Esophagus (tissue), 2 donors: ENCODE data around the gene RNF19B. TPM values are rescaled to one million over a fixed set of nuclear protein-coding genes. Genes with fewer than 3 reads are reported as not detected.
A peak's percentile ranks its signal among the peaks of the same experiment; 100 is the strongest.

Experiments
- H3K27ac ChIP-seq, 2 donors: one replicate each; pipeline ENCODE4 v1.5.1; 2013; ENCODE audit warnings: low read depth in 2 of 2, mild to moderate bottlenecking in 2 of 2, inconsistent platforms in 1 of 2, low read length in 1 of 2, moderate library complexity in 1 of 2
- H3K27me3 ChIP-seq, 2 donors: one replicate each; pipeline ENCODE4 v1.6.1; 2013; ENCODE audit warnings: low read length in 2 of 2, control low read depth in 1 of 2, mild to moderate bottlenecking in 1 of 2; ENCODE audit not compliant: insufficient read depth in 2 of 2, control insufficient read depth in 1 of 2
- H3K36me3 ChIP-seq, 2 donors: one replicate each; pipeline ENCODE4 v1.6.1; 2013; ENCODE audit warnings: low read length in 1 of 2; ENCODE audit not compliant: control insufficient read depth in 2 of 2, insufficient read depth in 2 of 2
- H3K4me1 ChIP-seq, 2 donors: one replicate each; pipeline ENCODE4 v1.6.1; 2013; ENCODE audit warnings: low read length in 1 of 2; ENCODE audit not compliant: control insufficient read depth in 2 of 2, insufficient read depth in 2 of 2
- H3K4me3 ChIP-seq, 2 donors: one replicate each; pipeline ENCODE4 v1.5.1; 2013; ENCODE audit warnings: low read length in 2 of 2, mild to moderate bottlenecking in 2 of 2, low read depth in 1 of 2, moderate library complexity in 1 of 2
- H3K9me3 ChIP-seq, 2 donors: one replicate each; pipeline ENCODE4 v1.6.1; 2013; ENCODE audit warnings: mild to moderate bottlenecking in 2 of 2, low read depth in 1 of 2, low read length in 1 of 2, moderate library complexity in 1 of 2; ENCODE audit not compliant: control insufficient read depth in 2 of 2, insufficient read depth in 1 of 2
- WGBS, 2 donors: extraction: QIAGEN DNeasy Blood & Tissue Kit; methylation state at CpG; one replicate each; pipeline ENCODE4 v1.1.7; 2013; 5-methylcytosine and 5-hydroxymethylcytosine counted together
- polyA plus RNA-seq, 2 donors: library from polyadenylated mRNA; stranded (reverse); fragments of 200-250 nt; gene quantifications; one replicate each; pipeline ENCODE4 v1.2.3, GENCODE V29; 2013
- donor health status: healthy with polysubstance abuse.
- donor health status: Bipolar disorder and iron deficiency.

Gene RNF19B
- polyA plus RNA-seq, 2 donors = 10.7 to 19.9 TPM

- Histone ChIP-seq H3K27me3 (peaks cover 0 to 7% of the 10 kb centered on the region in 2 donors), H3K27ac (no peak overlapping the region), H3K9me3 (no peaks in the 10 kb centered on the region), H3K4me3 (no peak overlapping the region), H3K4me1 (peaks cover 6 to 11% of the 10 kb centered on the region in 2 donors), H3K36me3 (peaks cover 0 to 15% of the 10 kb centered on the region in 2 donors)
- 68 to 71% methylated on average over 7 to 8 of the region's 8 CpGs for WGBS, 2 donors
These were observed 70.5 kb downstream of the RNF19B start for GRCh38 chr1:32894019-32894600.

- Histone ChIP-seq H3K9me3 (no peaks in the 10 kb centered on the region), H3K27ac (no peak overlapping the region), H3K4me1 (peaks cover 6 to 11% of the 10 kb centered on the region in 2 donors), H3K4me3 (peak overlapping the region; percentile 20 to 32), H3K27me3 (peaks cover 0 to 9% of the 10 kb centered on the region in 2 donors), H3K36me3 (peaks cover 0 to 15% of the 10 kb centered on the region in 2 donors)
- 2% methylated on average over 45 to 58 of the region's 58 CpGs for WGBS, 2 donors
These were observed 71.2 kb downstream of the RNF19B start for GRCh38 chr1:32893198-32894018.

- WGBS, 2 donors = 19 to 20% methylated on average over 47 to 49 of the region's 49 CpGs
- Histone ChIP-seq H3K9me3 (no peaks in the 10 kb centered on the region), H3K27ac (no peak overlapping the region), H3K4me3 (peak overlapping the region; percentile 20 to 32), H3K4me1 (peaks cover 4 to 10% of the 10 kb centered on the region in 2 donors), H3K27me3 (peaks cover 0 to 13% of the 10 kb centered on the region in 2 donors), H3K36me3 (peaks cover 0 to 12% of the 10 kb centered on the region in 2 donors)
These were observed 72.0 kb downstream of the RNF19B start for GRCh38 chr1:32892368-32893197.

- WGBS, 2 donors = 91 to 92% methylated on average over 3 of the region's 3 CpGs
- no peak overlapping the region for H3K27ac ChIP-seq
- peaks cover 4 to 8% of the 10 kb centered on the region in 2 donors for H3K4me1 ChIP-seq
- H3K9me3 ChIP-seq = no peaks in the 10 kb centered on the region
- peaks cover 0 to 12% of the 10 kb centered on the region in 2 donors for H3K36me3 ChIP-seq
- no peak overlapping the region for H3K4me3 ChIP-seq
- peaks cover 2 to 13% of the 10 kb centered on the region in 2 donors for H3K27me3 ChIP-seq
These were observed 73.0 kb downstream of the RNF19B start for GRCh38 chr1:32891630-32892029.

- Histone ChIP-seq H3K36me3 (peaks cover 0 to 12% of the 10 kb centered on the region in 2 donors), H3K9me3 (no peaks in the 10 kb centered on the region), H3K4me3 (no peak overlapping the region), H3K27me3 (peaks cover 4 to 13% of the 10 kb centered on the region in 2 donors), H3K27ac (no peak overlapping the region), H3K4me1 (peaks cover 4 to 12% of the 10 kb centered on the region in 2 donors)
- 95% methylated on average over 1 of the region's 1 CpG for WGBS, 2 donors
These were observed 73.4 kb downstream of the RNF19B start for GRCh38 chr1:32891241-32891570.

GRCh38 chr1:32890516-32891240 is 73.9 kb downstream of the RNF19B start:
- H3K27me3 ChIP-seq = peaks cover 10 to 13% of the 10 kb centered on the region in 2 donors
- H3K27ac ChIP-seq = no peak overlapping the region
- peaks cover 0 to 9% of the 10 kb centered on the region in 2 donors for H3K36me3 ChIP-seq
- H3K9me3 ChIP-seq = no peaks in the 10 kb centered on the region
- H3K4me3 ChIP-seq = no peak overlapping the region
- WGBS, 2 donors = 83 to 86% methylated on average over 7 of the region's 7 CpGs
- H3K4me1 ChIP-seq = peaks cover 4 to 15% of the 10 kb centered on the region in 2 donors

GRCh38 chr1:32889731-32890278 is 74.8 kb downstream of the RNF19B start:
- H3K36me3 ChIP-seq = no peaks in the 10 kb centered on the region
- H3K27ac ChIP-seq = no peak overlapping the region
- no peaks in the 10 kb centered on the region for H3K9me3 ChIP-seq
- H3K4me1 ChIP-seq = peaks cover 4 to 15% of the 10 kb centered on the region in 2 donors
- no peak overlapping the region for H3K4me3 ChIP-seq
- peaks cover 13 to 14% of the 10 kb centered on the region in 2 donors for H3K27me3 ChIP-seq
- WGBS, 2 donors = 88 to 90% methylated on average over 3 of the region's 3 CpGs

- Histone ChIP-seq H3K4me1 (peaks cover 4 to 15% of the 10 kb centered on the region in 2 donors), H3K27me3 (peaks cover 13 to 17% of the 10 kb centered on the region in 2 donors), H3K4me3 (no peak overlapping the region), H3K27ac (no peak overlapping the region), H3K36me3 (no peaks in the 10 kb centered on the region), H3K9me3 (no peaks in the 10 kb centered on the region)
- 90% methylated on average over 24 of the region's 24 CpGs for WGBS, 2 donors
These were observed 75.8 kb downstream of the RNF19B start for GRCh38 chr1:32888677-32889420.
